CD4-positive, CD25-positive, alpha-beta regulatory T cell (primary cell): ENCODE data around the gene ITGA11. TPM values are rescaled to one million over a fixed set of nuclear protein-coding genes. Genes with fewer than 3 reads are reported as not detected.

Source experiments
- ATAC-seq, 2 donors: fragments of 150-1000 bp; cut with Tn5 transposase; one replicate each; pipeline ENCODE4 v1.10.0; 2021; ENCODE audit warnings: low read depth in 2 of 2, moderate number of reproducible peaks in 2 of 2, moderate library complexity in 1 of 2
- DNase-seq, 3 donors: peaks; one replicate each; pipeline versions ENCODE4 v3.0.0 to v3.0.0-alpha.2; 2012 to 2022; ENCODE audit warnings: mixed read lengths in 1 of 3
- H3K27ac ChIP-seq: one replicate; pipeline ENCODE4 v1.7.0; 2013; ENCODE audit warnings: mild to moderate bottlenecking, low read length; ENCODE audit not compliant: insufficient read depth, poor library complexity, severe bottlenecking
- H3K27me3 ChIP-seq: one replicate; pipeline ENCODE4 v1.7.0; 2013; ENCODE audit warnings: low read length; ENCODE audit not compliant: control insufficient read depth, insufficient read depth
- H3K36me3 ChIP-seq: one replicate; pipeline ENCODE4 v1.7.0; 2013; ENCODE audit warnings: mild to moderate bottlenecking, low read length, moderate library complexity; ENCODE audit not compliant: control insufficient read depth, insufficient read depth
- H3K4me1 ChIP-seq: 2 replicates; pipeline ENCODE4 v1.7.0; 2013; ENCODE audit warnings: mild to moderate bottlenecking, low read length; ENCODE audit not compliant: insufficient read depth, control insufficient read depth, poor library complexity, severe bottlenecking
- H3K4me3 ChIP-seq: one replicate; pipeline ENCODE4 v1.7.0; 2013; ENCODE audit warnings: low read depth, mild to moderate bottlenecking, low read length, moderate library complexity
- H3K9me3 ChIP-seq, 2 experiments: 1 replicate in 1 of 2; 2 replicates in 1 of 2; pipeline ENCODE4 v1.7.0; 2013; ENCODE audit warnings: low read length in 2 of 2, mild to moderate bottlenecking in 1 of 2, moderate library complexity in 1 of 2; ENCODE audit not compliant: control insufficient read depth in 2 of 2
- H3K27ac Mint-ChIP-seq, 3 donors: one replicate each; pipeline ENCODE4 v1.8.0; 2020 to 2022; ENCODE audit warnings: mild to moderate bottlenecking in 3 of 3, mixed read lengths in 3 of 3, moderate library complexity in 2 of 3
- H3K27me3 Mint-ChIP-seq: one replicate; pipeline ENCODE4 v1.8.0; 2022; ENCODE audit warnings: mild to moderate bottlenecking, mixed read lengths
- H3K36me3 Mint-ChIP-seq: one replicate; pipeline ENCODE4 v1.8.0; 2020; ENCODE audit warnings: mixed read lengths
- H3K4me1 Mint-ChIP-seq, 4 donors: one replicate each; pipeline ENCODE4 v1.8.0; 2020 to 2022; ENCODE audit warnings: mixed read lengths in 4 of 4, mild to moderate bottlenecking in 1 of 4
- H3K4me3 Mint-ChIP-seq, 4 donors: one replicate each; pipeline ENCODE4 v1.8.0; 2020 to 2022; ENCODE audit warnings: mild to moderate bottlenecking in 4 of 4, mixed read lengths in 4 of 4, moderate library complexity in 3 of 4
- H3K9me3 Mint-ChIP-seq, 7 donors: one replicate each; pipeline ENCODE4 v1.8.0; 2020 to 2022; ENCODE audit warnings: mixed read lengths in 7 of 7, mild to moderate bottlenecking in 3 of 7, moderate library complexity in 2 of 7
- polyA plus RNA-seq, 4 donors: library from polyadenylated mRNA; unstranded; fragments of 300-500 nt; fragmentation: Illumina TruSeq; gene quantifications; one replicate each; pipeline ENCODE4 v1.2.3, GENCODE V29; 2021
- total RNA-seq: library from RNA; stranded (reverse); gene quantifications from one replicate; pipeline ENCODE4 v1.2.3, GENCODE V29; 2022

The ITGA11 gene
- total and polyA plus RNA-seq, 5 donors from 2014 or later = 0.02 to 0.05 TPM; not detected in 3

- Histone ChIP-seq H3K4me3 (no peak overlapping the region), H3K36me3 (no peaks in the 10 kb centered on the region), H3K27me3 (no peaks in the 10 kb centered on the region), H3K4me1 (no peaks in the 10 kb centered on the region), H3K27ac (no peak overlapping the region), H3K9me3 (no peaks in the 10 kb centered on the region)
- H3K9me3 Mint-ChIP-seq = peaks cover 0 to 2% (median 0%) of the 10 kb centered on the region in 7 donors
- H3K27ac Mint-ChIP-seq = no peak overlapping the region
- H3K4me3 Mint-ChIP-seq = no peak overlapping the region
- no peak for ATAC-seq
- H3K27me3 Mint-ChIP-seq = no peaks in the 10 kb centered on the region
- no peaks in the 10 kb centered on the region for H3K36me3 Mint-ChIP-seq
- no peaks in the 10 kb centered on the region for H3K4me1 Mint-ChIP-seq
- DNase-seq = no peak
These were observed 21.3 kb downstream of the ITGA11 start for GRCh38 chr15:68410466-68411342.

- Mint-ChIP-seq H3K4me3 (no peak overlapping the region), H3K36me3 (no peaks in the 10 kb centered on the region), H3K27me3 (no peaks in the 10 kb centered on the region), H3K9me3 (peaks cover 0 to 2% (median 0%) of the 10 kb centered on the region in 7 donors), H3K27ac (no peak overlapping the region), H3K4me1 (no peaks in the 10 kb centered on the region)
- ATAC-seq (no peak), DNase-seq (no peak)
- no peak overlapping the region for H3K4me3 ChIP-seq
- no peaks in the 10 kb centered on the region for H3K4me1 ChIP-seq
- H3K27me3 ChIP-seq = no peaks in the 10 kb centered on the region
- H3K27ac ChIP-seq = no peak overlapping the region
- H3K36me3 ChIP-seq = no peaks in the 10 kb centered on the region
- H3K9me3 ChIP-seq = no peaks in the 10 kb centered on the region
These were observed 22.1 kb downstream of the ITGA11 start for GRCh38 chr15:68409736-68410370.

GRCh38 chr15:68408971-68409370 is 23.0 kb downstream of the ITGA11 start:
- Mint-ChIP-seq H3K9me3 (peaks cover 0 to 2% (median 0%) of the 10 kb centered on the region in 7 donors), H3K36me3 (no peaks in the 10 kb centered on the region), H3K27ac (no peak overlapping the region), H3K4me3 (no peak overlapping the region), H3K4me1 (no peaks in the 10 kb centered on the region), H3K27me3 (no peaks in the 10 kb centered on the region)
- Histone ChIP-seq H3K4me3 (no peak overlapping the region), H3K36me3 (no peaks in the 10 kb centered on the region), H3K27ac (no peak overlapping the region), H3K4me1 (no peaks in the 10 kb centered on the region), H3K27me3 (no peaks in the 10 kb centered on the region), H3K9me3 (no peaks in the 10 kb centered on the region)
- DNase-seq = no peak
- no peak for ATAC-seq

- Histone ChIP-seq H3K4me3 (no peak overlapping the region), H3K4me1 (no peaks in the 10 kb centered on the region), H3K36me3 (no peaks in the 10 kb centered on the region), H3K27me3 (no peaks in the 10 kb centered on the region), H3K9me3 (no peaks in the 10 kb centered on the region), H3K27ac (no peak overlapping the region)
- Mint-ChIP-seq H3K4me3 (no peak overlapping the region), H3K4me1 (no peaks in the 10 kb centered on the region), H3K36me3 (no peaks in the 10 kb centered on the region), H3K27ac (no peak overlapping the region), H3K9me3 (peaks cover 0 to 4% (median 0%) of the 10 kb centered on the region in 7 donors), H3K27me3 (no peaks in the 10 kb centered on the region)
- DNase-seq (no peak), ATAC-seq (no peak)
These were observed 23.8 kb downstream of the ITGA11 start for GRCh38 chr15:68407886-68408881.

- Histone ChIP-seq H3K4me3 (no peak overlapping the region), H3K27ac (no peak overlapping the region), H3K27me3 (no peaks in the 10 kb centered on the region), H3K9me3 (no peaks in the 10 kb centered on the region), H3K36me3 (no peaks in the 10 kb centered on the region), H3K4me1 (no peaks in the 10 kb centered on the region)
- no peak overlapping the region for H3K4me3 Mint-ChIP-seq
- peaks cover 0 to 4% (median 0%) of the 10 kb centered on the region in 7 donors for H3K9me3 Mint-ChIP-seq
- no peaks in the 10 kb centered on the region for H3K27me3 Mint-ChIP-seq
- ATAC-seq (no peak), DNase-seq (no peak)
- H3K27ac Mint-ChIP-seq = no peak overlapping the region
- H3K36me3 Mint-ChIP-seq = no peaks in the 10 kb centered on the region
- no peaks in the 10 kb centered on the region for H3K4me1 Mint-ChIP-seq
These were observed 24.6 kb downstream of the ITGA11 start for GRCh38 chr15:68407141-68407885.

GRCh38 chr15:68405378-68406250 is 26.3 kb downstream of the ITGA11 start:
- Mint-ChIP-seq H3K27ac (no peak overlapping the region), H3K9me3 (peaks cover 0 to 2% (median 0%) of the 10 kb centered on the region in 7 donors), H3K4me1 (no peaks in the 10 kb centered on the region), H3K36me3 (no peaks in the 10 kb centered on the region), H3K4me3 (no peak overlapping the region), H3K27me3 (no peaks in the 10 kb centered on the region)
- H3K9me3 ChIP-seq = no peaks in the 10 kb centered on the region
- H3K27me3 ChIP-seq = no peaks in the 10 kb centered on the region
- no peak for DNase-seq
- H3K36me3 ChIP-seq = no peaks in the 10 kb centered on the region
- H3K4me3 ChIP-seq = no peak overlapping the region
- ATAC-seq = no peak
- no peak overlapping the region for H3K27ac ChIP-seq
- no peaks in the 10 kb centered on the region for H3K4me1 ChIP-seq
